Ovary (tissue), 9 donors: ENCODE measurements around the gene SPATC1L. TPM values are rescaled to one million over a fixed set of nuclear protein-coding genes. Genes with fewer than 3 reads are reported as not detected.
A peak's percentile ranks its signal among the peaks of the same experiment; 100 is the strongest.
"Not testable (repeated sequence)": the region's sequence is repeated elsewhere in the genome, so short reads cannot be mapped to it uniquely, and the experiment has no call there.

ENCODE experiments used
- DNase-seq, 5 donors: peaks; one replicate each; pipeline ENCODE4 v3.0.0-alpha.2; 2019 to 2020
- H3K27ac ChIP-seq, 2 donors: fragments of 200-600 bp; one replicate each; pipeline versions ENCODE4 v1.5.1 to v1.8.0; 2019 to 2022
- H3K27me3 ChIP-seq: fragments of 200-600 bp; one replicate; pipeline ENCODE4 v1.8.0; 2022
- H3K36me3 ChIP-seq: fragments of 200-600 bp; sonication (generic); one replicate; pipeline ENCODE4 v1.5.1; 2019
- H3K4me1 ChIP-seq: one replicate; pipeline ENCODE4 v1.8.1; 2013; ENCODE audit warnings: mild to moderate bottlenecking, moderate library complexity; ENCODE audit not compliant: insufficient read depth
- H3K4me3 ChIP-seq: fragments of 200-600 bp; sonication (generic); one replicate; pipeline ENCODE4 v1.5.1; 2017
- H3K9me3 ChIP-seq, 2 donors: fragments of 200-600 bp in 1 of 2; sonication (generic) in 1 of 2; one replicate each; pipeline versions ENCODE4 v1.5.1 to v1.8.1; 2013 to 2019; ENCODE audit warnings: mild to moderate bottlenecking in 1 of 2, moderate library complexity in 1 of 2
- EP300 ChIP-seq: sonication (generic); formaldehyde crosslinking; IDR thresholded peaks from one replicate; pipeline ENCODE4 v1.6.1; 2017; ENCODE audit warnings: antibody characterized with exemption
- POLR2A ChIP-seq: fragments of 450-650 bp; IDR thresholded peaks from one replicate; pipeline ENCODE4 v1.6.1; 2017; ENCODE audit warnings: antibody characterized with exemption, mild to moderate bottlenecking, moderate library complexity
- WGBS, 3 donors: extraction: QIAGEN DNeasy Blood & Tissue Kit in 1 of 3; methylation state at CpG; one replicate each; pipeline versions ENCODE4 v1.1.5 to v1.1.7; 2013 to 2017; 5-methylcytosine and 5-hydroxymethylcytosine counted together
- intact Hi-C, 4 donors: fragments of 100-400 bp; cut with DNase I; formaldehyde crosslinking; loops; one replicate each; pipeline versions ENCODE4 v1.11.0 to v1.15.1; 2022 to 2023
- polyA plus RNA-seq, 2 donors: library from polyadenylated mRNA; stranded (reverse); fragments of 200-250 nt in 1 of 2; fragments of 350-450 nt in 1 of 2; fragmentation: Illumina TruSeq in 1 of 2; extraction: RNeasy Lipid Tissue Mini Kit (QIAGEN cat#74804) in 1 of 2; gene quantifications; one replicate each; pipeline ENCODE4 v1.2.3, GENCODE V29; 2013 to 2014
- total RNA-seq, 7 donors: library from RNA; depleted of rRNA in 2 of 7; stranded (reverse); fragments of >200 nt in 2 of 7; fragmentation: NEBNext Ultra II Directional in 3 of 7; extraction: Animal tissue kit (Norgen Biotek cat#: 25700) in 3 of 7; gene quantifications; one replicate each; pipeline versions ENCODE4 v1.1.0 to v1.2.4, GENCODE V29; 2016 to 2023
- TF ChIP-seq, protein P1 (sequence below), 3 donors: fragments of 450-650 bp in 2 of 3; fragments of 200-600 bp in 1 of 3; IDR thresholded peaks; one replicate each; pipeline versions ENCODE4 v1.5.1 to v1.8.0; 2016 to 2022; ENCODE audit warnings: antibody characterized with exemption in 3 of 3, mild to moderate bottlenecking in 1 of 3
- donor health status: DM: no; HTN: no; CAD: no; lungs with moderate emphysema.
- donor health status: DM: no; HTN: no; CAD: no.
- donor health status: Bipolar disorder and iron deficiency.
- donor health status: DM: yes; HTN: yes; CAD: no.
- donor health status: DM: no; HTN: no; CAD: no.
- donor health status: DM: yes; HTN: yes; CAD: no.

SPATC1L gene
- total and polyA plus RNA-seq, 9 donors, result 2.8 to 21.3 (median 14.9) TPM

DNA sequence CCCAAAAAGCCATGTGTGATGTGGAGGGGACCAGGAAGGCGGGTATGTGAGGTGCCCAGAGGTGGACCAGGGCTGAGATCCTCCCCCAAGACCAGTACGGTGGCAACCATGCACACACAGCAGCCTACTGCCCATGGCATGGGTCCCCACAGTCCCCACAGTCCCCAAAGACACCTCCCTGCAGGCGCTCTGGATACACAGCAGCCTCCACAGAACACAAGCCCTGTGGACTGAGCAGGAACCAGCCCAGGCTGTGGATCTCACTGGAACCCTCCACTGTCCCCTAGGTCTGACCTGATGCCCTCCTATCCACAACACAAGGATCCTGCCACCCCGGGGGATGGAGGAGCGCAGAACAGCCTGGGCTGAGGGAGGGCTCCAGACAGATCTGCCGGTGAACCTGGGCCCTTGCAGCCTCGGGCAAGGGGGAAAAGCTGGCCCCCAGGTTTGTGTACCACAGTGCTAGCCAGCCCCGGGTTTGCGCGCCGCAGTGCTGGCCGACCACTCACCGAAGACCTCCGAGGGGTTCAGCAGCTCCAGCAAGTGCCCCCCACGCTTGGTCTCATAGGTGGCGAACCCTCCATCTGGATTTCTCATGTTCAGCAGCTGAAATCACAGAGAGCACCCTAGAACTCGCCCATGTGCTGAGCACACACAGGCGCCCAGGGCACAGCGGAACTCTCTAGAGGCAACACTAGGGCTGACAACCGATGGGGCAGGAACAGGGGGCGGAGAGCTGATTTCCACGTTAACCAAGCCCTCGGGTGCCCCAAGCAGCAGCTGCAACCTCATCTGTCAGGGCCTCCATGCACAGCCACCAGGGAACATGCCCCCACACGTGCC is 22.1 kb upstream of the SPATC1L start:
- Histone ChIP-seq H3K9me3 (no peaks in the 10 kb centered on the region), H3K4me1 (no peaks in the 10 kb centered on the region), H3K4me3 (no peak overlapping the region), H3K27ac (no peak overlapping the region), H3K36me3 (no peaks in the 10 kb centered on the region), H3K27me3 (no peaks in the 10 kb centered on the region)
- peak in 1 of 5 donors; percentile 28 for DNase-seq
- intact Hi-C loops, result no loop called here
- 90 to 93% (median 92%) methylated on average over 24 of the region's 24 CpGs for WGBS, 3 donors
- no peak for TF ChIP-seq POLR2A

DNA sequence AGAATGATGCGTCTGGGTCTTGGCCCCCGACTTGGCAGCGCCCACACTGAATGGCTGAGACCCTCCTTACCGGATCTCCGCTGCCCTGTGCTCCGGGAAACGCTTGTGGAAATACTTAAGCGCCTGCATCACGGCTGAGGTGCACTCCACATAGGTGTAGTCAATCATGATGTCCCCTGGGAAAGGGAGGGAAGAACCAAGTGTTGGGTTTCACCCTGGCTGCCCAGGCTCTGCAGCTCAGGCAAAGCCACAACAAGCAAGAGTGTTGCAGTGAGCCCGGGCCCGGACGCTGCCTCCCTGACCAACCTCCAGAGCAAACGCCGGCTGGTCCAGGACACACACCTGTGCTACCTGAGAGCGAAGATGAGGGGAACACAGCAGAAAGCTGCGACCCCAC is 21.5 kb upstream of the SPATC1L start:
- intact Hi-C loops, result no loop called here
- DNase-seq, result peak in 1 of 5 donors; percentile 21
- no peak for TF ChIP-seq POLR2A
- no peak for TF ChIP-seq EP300
- TF ChIP-seq, protein P1, sequence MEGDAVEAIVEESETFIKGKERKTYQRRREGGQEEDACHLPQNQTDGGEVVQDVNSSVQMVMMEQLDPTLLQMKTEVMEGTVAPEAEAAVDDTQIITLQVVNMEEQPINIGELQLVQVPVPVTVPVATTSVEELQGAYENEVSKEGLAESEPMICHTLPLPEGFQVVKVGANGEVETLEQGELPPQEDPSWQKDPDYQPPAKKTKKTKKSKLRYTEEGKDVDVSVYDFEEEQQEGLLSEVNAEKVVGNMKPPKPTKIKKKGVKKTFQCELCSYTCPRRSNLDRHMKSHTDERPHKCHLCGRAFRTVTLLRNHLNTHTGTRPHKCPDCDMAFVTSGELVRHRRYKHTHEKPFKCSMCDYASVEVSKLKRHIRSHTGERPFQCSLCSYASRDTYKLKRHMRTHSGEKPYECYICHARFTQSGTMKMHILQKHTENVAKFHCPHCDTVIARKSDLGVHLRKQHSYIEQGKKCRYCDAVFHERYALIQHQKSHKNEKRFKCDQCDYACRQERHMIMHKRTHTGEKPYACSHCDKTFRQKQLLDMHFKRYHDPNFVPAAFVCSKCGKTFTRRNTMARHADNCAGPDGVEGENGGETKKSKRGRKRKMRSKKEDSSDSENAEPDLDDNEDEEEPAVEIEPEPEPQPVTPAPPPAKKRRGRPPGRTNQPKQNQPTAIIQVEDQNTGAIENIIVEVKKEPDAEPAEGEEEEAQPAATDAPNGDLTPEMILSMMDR (IDR thresholded peaks at IDR 0.05), result no peak
- Histone ChIP-seq H3K36me3 (no peaks in the 10 kb centered on the region), H3K4me3 (no peak overlapping the region), H3K27me3 (no peaks in the 10 kb centered on the region), H3K9me3 (no peaks in the 10 kb centered on the region), H3K27ac (no peak overlapping the region), H3K4me1 (no peaks in the 10 kb centered on the region)
- WGBS, 3 donors, result 89 to 95% (median 94%) methylated on average over 16 of the region's 16 CpGs

DNA sequence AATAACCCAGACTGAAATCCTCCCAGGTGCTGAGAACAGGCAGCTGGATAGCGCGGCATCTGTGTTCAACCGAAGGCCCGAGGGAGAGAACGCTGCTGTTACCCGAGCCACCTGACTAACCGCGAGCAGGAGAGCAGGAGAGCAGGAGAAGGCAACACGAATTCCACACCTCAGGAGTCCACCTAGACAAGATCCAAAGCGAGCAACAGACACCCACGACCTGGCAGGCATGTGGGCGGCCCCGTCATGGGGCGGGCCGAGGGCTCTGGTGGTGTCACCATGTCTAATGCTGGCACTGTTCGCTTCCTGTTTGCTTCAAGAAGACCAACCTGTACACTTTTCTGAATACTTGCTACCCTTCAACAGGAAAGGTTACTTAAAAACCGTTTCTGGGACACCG is 20.9 kb upstream of the SPATC1L start:
- DNase-seq, result peak in 1 of 5 donors; percentile 17
- Histone ChIP-seq H3K36me3 (no peaks in the 10 kb centered on the region), H3K4me1 (no peaks in the 10 kb centered on the region), H3K27me3 (no peaks in the 10 kb centered on the region), H3K4me3 (no peak overlapping the region), H3K27ac (no peak overlapping the region), H3K9me3 (no peaks in the 10 kb centered on the region)
- TF ChIP-seq POLR2A, result no peak
- no peak for TF ChIP-seq EP300
- TF ChIP-seq, protein P1 (IDR thresholded peaks at IDR 0.05), result no peak
- intact Hi-C loops, result no loop called here
- WGBS, 3 donors, result 87 to 92% (median 91%) methylated on average over 18 of the region's 18 CpGs

DNA sequence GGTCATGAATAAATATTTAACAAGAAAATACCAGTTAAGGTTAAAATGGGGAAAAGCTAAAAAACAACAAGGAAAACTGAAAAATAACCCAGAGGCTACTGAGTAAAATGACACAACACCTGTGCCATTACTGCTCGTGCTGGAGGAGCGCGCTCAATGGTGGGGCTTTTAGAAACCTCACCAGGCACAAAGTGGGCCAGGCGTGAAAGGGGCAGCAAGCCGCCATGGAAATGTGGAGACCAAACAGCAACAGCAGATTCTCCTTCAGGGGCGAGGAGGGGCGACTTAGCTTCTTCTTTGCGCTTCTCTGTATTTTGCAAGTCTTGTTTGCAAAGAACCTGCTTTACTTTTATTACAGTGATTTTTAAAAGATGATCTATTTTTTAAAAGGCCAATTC is 18.9 kb upstream of the SPATC1L start:
- TF ChIP-seq, protein P1 (IDR thresholded peaks at IDR 0.05), result no peak
- TF ChIP-seq POLR2A (no peak), EP300 (no peak)
- Histone ChIP-seq H3K36me3 (no peaks in the 10 kb centered on the region), H3K9me3 (no peaks in the 10 kb centered on the region), H3K27me3 (no peaks in the 10 kb centered on the region), H3K4me3 (no peak overlapping the region), H3K4me1 (no peaks in the 10 kb centered on the region), H3K27ac (no peak overlapping the region)
- WGBS, 3 donors, result 94 to 96% (median 94%) methylated on average over 8 of the region's 8 CpGs
- intact Hi-C loops, result no loop called here
- DNase-seq, result peak in 1 of 5 donors; percentile 13

DNA sequence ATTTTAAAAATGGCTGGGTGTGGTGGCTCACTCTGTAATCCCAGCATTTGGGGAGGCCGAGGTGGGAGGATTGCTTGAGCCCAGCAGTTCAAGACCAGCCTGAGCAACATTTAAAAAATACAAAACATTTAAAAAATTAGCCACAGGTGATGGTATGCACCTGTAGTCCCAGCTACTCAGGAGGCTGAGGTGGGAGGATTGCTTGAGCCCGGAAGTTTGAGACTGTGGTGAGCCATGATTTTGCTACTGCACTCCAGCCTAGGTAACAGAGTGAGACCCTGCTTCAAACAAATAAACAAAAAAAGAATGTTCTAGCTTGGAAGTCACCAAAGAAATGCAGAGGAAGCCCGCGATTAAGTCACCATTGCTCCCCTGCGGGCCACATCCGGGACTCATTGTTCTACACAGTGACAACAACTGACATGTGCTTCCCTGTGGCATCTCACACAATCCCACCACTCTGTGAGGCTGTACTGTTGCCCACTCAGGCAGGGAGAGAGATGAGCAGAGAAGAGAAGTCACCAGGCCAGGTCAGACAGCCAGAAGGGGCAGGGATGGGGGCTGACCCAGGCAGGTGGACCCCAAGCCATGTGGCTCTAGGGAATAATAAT is 18.4 kb upstream of the SPATC1L start:
- Histone ChIP-seq H3K4me1 (no peaks in the 10 kb centered on the region), H3K36me3 (no peaks in the 10 kb centered on the region), H3K9me3 (no peaks in the 10 kb centered on the region), H3K27me3 (no peaks in the 10 kb centered on the region), H3K27ac (no peak overlapping the region), H3K4me3 (no peak overlapping the region)
- TF ChIP-seq POLR2A (no peak), EP300 (no peak)
- TF ChIP-seq, protein P1 (IDR thresholded peaks at IDR 0.05), result no peak
- DNase-seq, result no peak
- 88 to 92% (median 92%) methylated on average over 6 of the region's 6 CpGs for WGBS, 3 donors
- intact Hi-C loops, result no loop called here

DNA sequence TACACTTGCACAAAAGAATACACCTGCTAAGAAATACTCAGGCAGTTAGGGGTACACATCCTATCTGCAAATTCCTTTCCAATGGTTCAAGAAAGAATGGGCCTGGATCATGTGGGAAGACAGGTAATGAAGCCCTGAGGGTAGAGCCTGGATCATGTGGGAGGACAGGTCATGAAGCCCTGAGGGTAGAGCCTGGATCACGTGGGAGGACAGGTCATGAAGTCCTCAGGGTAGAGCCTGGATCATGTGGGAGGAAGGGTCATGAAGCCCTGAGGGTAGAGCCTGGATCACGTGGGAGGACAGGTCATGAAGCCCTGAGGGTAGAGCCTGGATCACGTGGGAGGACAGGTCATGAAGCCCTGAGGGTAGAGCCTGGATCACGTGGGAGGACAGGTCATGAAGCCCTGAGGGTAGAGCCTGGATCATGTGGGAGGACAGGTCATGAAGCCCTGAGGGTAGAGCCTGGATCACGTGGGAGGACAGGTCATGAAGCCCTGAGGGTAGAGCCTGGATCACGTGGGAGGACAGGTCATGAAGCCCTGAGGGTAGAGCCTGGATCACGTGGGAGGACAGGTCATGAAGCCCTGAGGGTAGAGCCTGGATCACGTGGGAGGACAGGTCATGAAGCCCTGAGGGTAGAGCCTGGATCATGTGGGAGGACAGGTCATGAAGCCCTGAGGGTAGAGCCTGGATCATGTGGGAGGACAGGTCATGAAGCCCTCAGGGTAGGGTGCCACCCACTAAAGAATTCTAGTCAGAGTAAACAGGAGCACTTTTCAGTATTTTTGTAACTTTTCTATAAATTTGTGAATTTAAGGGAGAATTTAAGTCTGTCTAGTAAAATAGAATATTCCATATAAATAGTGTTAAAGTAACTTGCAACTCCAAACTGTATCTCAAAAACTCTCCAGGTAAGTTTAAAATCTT is 16.9 kb upstream of the SPATC1L start:
- 81 to 87% (median 82%) methylated on average over 3 to 4 of the region's 8 CpGs for WGBS, 3 donors
- H3K9me3 ChIP-seq, H3K4me1 ChIP-seq, H3K4me3 ChIP-seq, DNase-seq, intact Hi-C loops, H3K27ac ChIP-seq, H3K27me3 ChIP-seq, H3K36me3 ChIP-seq: not testable (repeated sequence)
